Nephron (organoid): Measurements from ENCODE around the gene RAB18.
A peak's percentile ranks its signal among the peaks of the same experiment; 100 is the strongest.

ENCODE experiments used
- H3K27ac Mint-ChIP-seq, 3 experiments: 2 replicates each; pipeline ENCODE4 v1.8.0; 2020; ENCODE audit warnings: mixed read lengths in 3 of 3, mild to moderate bottlenecking in 2 of 3, moderate library complexity in 1 of 3
- H3K27me3 Mint-ChIP-seq: 2 replicates; pipeline ENCODE4 v1.8.0; 2021; ENCODE audit warnings: low read depth, mild to moderate bottlenecking, moderate library complexity, mixed read lengths
- H3K36me3 Mint-ChIP-seq: 2 replicates; pipeline ENCODE4 v1.8.0; 2020; ENCODE audit warnings: low read depth, mixed read lengths
- H3K4me1 Mint-ChIP-seq: 2 replicates; pipeline ENCODE4 v1.8.0; 2020; ENCODE audit warnings: mixed read lengths
- H3K4me3 Mint-ChIP-seq, 3 experiments: 2 replicates each; pipeline ENCODE4 v1.8.0; 2020; ENCODE audit warnings: mild to moderate bottlenecking in 3 of 3, mixed read lengths in 3 of 3, moderate library complexity in 2 of 3
- H3K9me3 Mint-ChIP-seq: 2 replicates; pipeline ENCODE4 v1.8.0; 2020; ENCODE audit warnings: mixed read lengths
- CTCF ChIP-seq, 3 experiments: fragments of 200-600 bp; sonication (generic); IDR thresholded peaks; one replicate each; pipeline ENCODE4 v1.5.0; 2021; ENCODE audit warnings: antibody characterized with exemption in 3 of 3; ENCODE audit not compliant: unreplicated experiment in 3 of 3

RAB18 gene

GRCh38 chr10:27494116-27494805 is 9.8 kb upstream of the RAB18 start:
- no peak for TF ChIP-seq CTCF (IDR thresholded peaks at IDR 0.05; ENCODE audit: unreplicated experiment in 3 of 3)
- H3K9me3 Mint-ChIP-seq: peaks cover 19% of the 10 kb centered on the region
- no peaks in the 10 kb centered on the region for H3K4me1 Mint-ChIP-seq
- H3K36me3 Mint-ChIP-seq: no peaks in the 10 kb centered on the region
- no peak overlapping the region for H3K4me3 Mint-ChIP-seq
- H3K27ac Mint-ChIP-seq: no peak overlapping the region
- H3K27me3 Mint-ChIP-seq: no peaks in the 10 kb centered on the region

GRCh38 chr10:27496137-27496536 is 8.0 kb upstream of the RAB18 start:
- Mint-ChIP-seq H3K4me3 (no peak overlapping the region), H3K27ac (no peak overlapping the region), H3K36me3 (no peaks in the 10 kb centered on the region), H3K4me1 (no peaks in the 10 kb centered on the region), H3K9me3 (peaks cover 10% of the 10 kb centered on the region), H3K27me3 (no peaks in the 10 kb centered on the region)
- TF ChIP-seq CTCF (IDR thresholded peaks at IDR 0.05; ENCODE audit: unreplicated experiment in 3 of 3): no peak

GRCh38 chr10:27500096-27500495 is 4.0 kb upstream of the RAB18 start:
- Mint-ChIP-seq H3K27me3 (peaks cover 5% of the 10 kb centered on the region), H3K4me3 (no peak overlapping the region), H3K36me3 (no peaks in the 10 kb centered on the region), H3K27ac (no peak overlapping the region), H3K9me3 (no peaks in the 10 kb centered on the region), H3K4me1 (peaks cover 28% of the 10 kb centered on the region)
- TF ChIP-seq CTCF (IDR thresholded peaks at IDR 0.05; ENCODE audit: unreplicated experiment in 3 of 3): no peak

GRCh38 chr10:27500886-27501285 is 3.2 kb upstream of the RAB18 start:
- peaks cover 5% of the 10 kb centered on the region for H3K27me3 Mint-ChIP-seq
- H3K9me3 Mint-ChIP-seq: no peaks in the 10 kb centered on the region
- no peaks in the 10 kb centered on the region for H3K36me3 Mint-ChIP-seq
- H3K4me1 Mint-ChIP-seq: peaks cover 31% of the 10 kb centered on the region
- no peak for TF ChIP-seq CTCF (IDR thresholded peaks at IDR 0.05; ENCODE audit: unreplicated experiment in 3 of 3)
- H3K27ac Mint-ChIP-seq: peak overlapping the region in 1 of 3 experiments; percentile 69
- no peak overlapping the region for H3K4me3 Mint-ChIP-seq

GRCh38 chr10:27503498-27504006 is 552 bp upstream of the RAB18 start:
- peaks cover 5% of the 10 kb centered on the region for H3K27me3 Mint-ChIP-seq
- H3K4me1 Mint-ChIP-seq: peaks cover 46% of the 10 kb centered on the region
- H3K27ac Mint-ChIP-seq: peak overlapping the region; percentile 96 to 99 (median 99)
- H3K4me3 Mint-ChIP-seq: peak overlapping the region; percentile 98 to 100 (median 99)
- TF ChIP-seq CTCF (IDR thresholded peaks at IDR 0.05; ENCODE audit: unreplicated experiment in 3 of 3): no peak
- peaks cover 4% of the 10 kb centered on the region for H3K36me3 Mint-ChIP-seq
- H3K9me3 Mint-ChIP-seq: no peaks in the 10 kb centered on the region
